IMR-90 (cell line): Measurements from ENCODE around the gene ATXN3. TPM values are rescaled to one million over a fixed set of nuclear protein-coding genes. Genes with fewer than 3 reads are reported as not detected.

Source experiments
- ATAC-seq: fragments of 200-7000 bp; cut with Tn5 transposase; 2 replicates; pipeline ENCODE4 v1.9.1; 2020; ENCODE audit warnings: low read depth, mild to moderate bottlenecking, moderate library complexity
- BruUV-seq: library from RNA; stranded (reverse); fragments of 400-500 nt; replicated peaks from 2 replicates; lab custom pipeline; 2021; lab: Mats Ljungman, UMichigan
- CTCF ChIA-PET: fragments of 300-600 bp; formaldehyde crosslinking; extraction: SDS; loops from one replicate; lab custom pipeline; 2021; ENCODE audit warnings: antibody characterized with exemption; lab: Yijun Ruan, JAX
- POLR2A ChIA-PET: fragments of 300-600 bp; sonication (Branson Sonifier 250); formaldehyde crosslinking; loops from one replicate; lab custom pipeline; 2022; ENCODE audit warnings: antibody characterized with exemption; ENCODE audit not compliant: unreplicated experiment; lab: Charles Lee
- DNase-seq: peaks from one replicate; pipeline ENCODE4 v3.0.0; 2013
- H2AFZ ChIP-seq: replicated peaks from 2 replicates; pipeline ENCODE3; 2013; ENCODE audit warnings: low read length, mild to moderate bottlenecking; ENCODE audit not compliant: poor library complexity
- H2AK5ac ChIP-seq: 2 replicates; pipeline ENCODE4 v1.6.1; 2013; ENCODE audit warnings: low read depth, low read length, inconsistent platforms
- H2AK9ac ChIP-seq: replicated peaks from 2 replicates; pipeline ENCODE3; 2013; ENCODE audit warnings: mild to moderate bottlenecking, low read depth, low read length, moderate library complexity; ENCODE audit not compliant: poor library complexity
- H2BK120ac ChIP-seq: 2 replicates; pipeline ENCODE4 v1.6.1; 2013; ENCODE audit warnings: low read depth, low read length, inconsistent platforms
- H2BK15ac ChIP-seq: 3 replicates; pipeline ENCODE4 v1.6.1; 2013; ENCODE audit warnings: low read depth, low read length, inconsistent platforms
- H2BK20ac ChIP-seq: 2 replicates; pipeline ENCODE4 v1.6.1; 2013; ENCODE audit warnings: low read depth, mild to moderate bottlenecking, inconsistent platforms, low read length, moderate library complexity
- H2BK5ac ChIP-seq: 2 replicates; pipeline ENCODE4 v1.6.1; 2013; ENCODE audit warnings: mild to moderate bottlenecking, low read depth, low read length, inconsistent platforms; ENCODE audit not compliant: poor library complexity, severe bottlenecking
- H3K14ac ChIP-seq: replicated peaks from 2 replicates; pipeline ENCODE4 v1.6.1; 2013; ENCODE audit warnings: low read depth, low read length, inconsistent platforms
- H3K18ac ChIP-seq: 2 replicates; pipeline ENCODE4 v1.6.1; 2013; ENCODE audit warnings: low read depth, low read length, control low read depth
- H3K23ac ChIP-seq: 2 replicates; pipeline ENCODE4 v1.6.1; 2013; ENCODE audit warnings: low read depth, low read length, inconsistent platforms
- H3K27ac ChIP-seq: 2 replicates; pipeline ENCODE4 v1.5.1; 2013; ENCODE audit warnings: mild to moderate bottlenecking, control low read depth, low read length; ENCODE audit not compliant: insufficient read depth
- H3K27me3 ChIP-seq: 2 replicates; pipeline ENCODE4 v1.6.1; 2013; ENCODE audit warnings: low read length; ENCODE audit not compliant: control insufficient read depth, insufficient read depth
- H3K36me3 ChIP-seq: 2 replicates; pipeline ENCODE4 v1.6.1; 2013; ENCODE audit warnings: low read length, mixed read lengths; ENCODE audit not compliant: control insufficient read depth, insufficient read depth
- H3K4ac ChIP-seq: 2 replicates; pipeline ENCODE4 v1.6.1; 2013; ENCODE audit warnings: low read depth, low read length, inconsistent platforms
- H3K4me1 ChIP-seq: 2 replicates; pipeline ENCODE4 v1.6.1; 2013; ENCODE audit warnings: low read length, mixed read lengths; ENCODE audit not compliant: control insufficient read depth, insufficient read depth
- H3K4me2 ChIP-seq: 2 replicates; pipeline ENCODE4 v1.6.1; 2013; ENCODE audit warnings: low read depth, mild to moderate bottlenecking, control low read depth, low read length, moderate library complexity
- H3K4me3 ChIP-seq: 2 replicates; pipeline ENCODE4 v1.5.1; 2013; ENCODE audit warnings: low read depth, mild to moderate bottlenecking, control low read depth, low read length, moderate library complexity; ENCODE audit not compliant: insufficient read depth
- H3K56ac ChIP-seq: 2 replicates; pipeline ENCODE4 v1.6.1; 2013; ENCODE audit warnings: low read length, inconsistent platforms; ENCODE audit not compliant: insufficient read depth; ENCODE audit errors: extremely low read depth
- H3K79me1 ChIP-seq, 2 experiments: 2 replicates each; pipeline ENCODE4 v1.6.1; 2013; ENCODE audit warnings: low read length in 2 of 2, inconsistent platforms in 1 of 2, low read depth in 1 of 2
- H3K9ac ChIP-seq: 2 replicates; pipeline ENCODE4 v1.6.1; 2013; ENCODE audit warnings: low read depth, low read length, control low read depth
- H3K9me1 ChIP-seq: 2 replicates; pipeline ENCODE4 v1.6.1; 2013; ENCODE audit warnings: low read length, inconsistent platforms; ENCODE audit not compliant: insufficient read depth
- H3K9me3 ChIP-seq: 2 replicates; pipeline ENCODE4 v1.6.1; 2013; ENCODE audit warnings: low read length; ENCODE audit not compliant: control insufficient read depth, insufficient read depth
- H4K20me1 ChIP-seq: 2 replicates; pipeline ENCODE4 v1.6.1; 2013; ENCODE audit warnings: low read length, inconsistent platforms; ENCODE audit not compliant: insufficient read depth
- H4K5ac ChIP-seq: 2 replicates; pipeline ENCODE4 v1.6.1; 2013; ENCODE audit warnings: mild to moderate bottlenecking, low read depth, low read length, control low read depth
- H4K8ac ChIP-seq, 2 experiments: 2 replicates each; pipeline ENCODE4 v1.6.1; 2013; ENCODE audit warnings: low read depth in 2 of 2, low read length in 2 of 2, control low read depth in 1 of 2, inconsistent platforms in 1 of 2
- H4K91ac ChIP-seq: 2 replicates; pipeline ENCODE4 v1.6.1; 2013; ENCODE audit warnings: low read depth, low read length, inconsistent platforms; ENCODE audit not compliant: insufficient read depth
- BHLHE40 ChIP-seq: fragments of 150-350 bp; IDR thresholded peaks from 2 replicates; pipeline ENCODE4 v1.6.1; 2016; ENCODE audit warnings: mild to moderate bottlenecking, low read depth, low read length
- ELK1 ChIP-seq: fragments of 150-350 bp; IDR thresholded peaks from 2 replicates; pipeline ENCODE4 v1.6.1; 2016; ENCODE audit warnings: low read depth, mild to moderate bottlenecking, low read length, moderate library complexity, borderline replicate concordance
- MAFK ChIP-seq: IDR thresholded peaks from 2 replicates; pipeline ENCODE4 v1.6.1; 2012; ENCODE audit warnings: low read depth, low read length, improper control_type of control experiment
- MXI1 ChIP-seq: IDR thresholded peaks from 2 replicates; pipeline ENCODE4 v1.6.1; 2012; ENCODE audit warnings: low read depth, mild to moderate bottlenecking, low read length, moderate library complexity, borderline replicate concordance
- RFX5 ChIP-seq: IDR thresholded peaks from 2 replicates; pipeline ENCODE4 v1.8.0; 2012; ENCODE audit warnings: low read depth, mild to moderate bottlenecking, low read length, moderate library complexity
- SMC3 ChIP-seq: fragments of 150-350 bp; IDR thresholded peaks from 2 replicates; pipeline ENCODE4 v1.6.1; 2016; ENCODE audit warnings: low read depth, mild to moderate bottlenecking, antibody characterized with exemption, low read length, moderate library complexity
- WGBS, 2 experiments: methylation state at CpG; one replicate each; pipeline versions ENCODE4 v1.1.5 to v1.1.7; 2013; ENCODE audit warnings: missing lambda C conversion rate in 2 of 2; ENCODE audit not compliant: insufficient read length in 1 of 2; ENCODE audit errors: extremely low coverage in 2 of 2; 5-methylcytosine and 5-hydroxymethylcytosine counted together
- dilution Hi-C: fragments of 300-500 bp; cut with HindIII; formaldehyde crosslinking; loops from one replicate; pipeline ENCODE4 v1.14.3; 2018; ENCODE audit warnings: low sequenced_read_pairs; ENCODE audit not compliant: unreplicated experiment
- in situ Hi-C: fragments of 300-500 bp; cut with MboI; formaldehyde crosslinking; loops from 3 replicates; pipeline ENCODE4 v1.14.3; 2019; ENCODE audit warnings: low sequenced_read_pairs, inconsistent platforms, mixed read lengths
- intact Hi-C: fragments of 100-400 bp; cut with micrococcal nuclease; formaldehyde crosslinking; loops from 2 replicates; pipeline ENCODE4 v1.10.0; 2022
- polyA plus RNA-seq, 3 experiments: library from polyadenylated mRNA; depleted of rRNA; stranded (reverse); fragments of >200 nt; gene quantifications; 2 replicates each; pipeline ENCODE4 v1.2.3, GENCODE V29; 2012; ENCODE audit warnings: low replicate concordance in 1 of 3
- total RNA-seq: library from RNA; depleted of rRNA; stranded (reverse); fragments of >200 nt; gene quantifications from 2 replicates; pipeline ENCODE4 v1.2.3, GENCODE V29; 2012

The ATXN3 gene
- total and polyA plus RNA-seq, 2 of the 4 experiments (the other 2 are of a cell fraction) = 9.0 to 13.9 TPM

- TF ChIP-seq RFX5 = no peak
These were observed 14.9 kb upstream of the ATXN3 start (continued) for GRCh38 chr14:92121207-92121669.

- no peak overlapping the region for H4K8ac ChIP-seq
- BruUV-seq = no TSS peak
- ChIA-PET POLR2A (interaction anchor here (0.6 kb wide), 1 partner anchor 7 kb away, joined by 4 read pairs; no protein-coding TSS in a partner anchor), CTCF (interaction anchor here (0.6 to 0.7 kb wide), 2 partner anchors 13 to 15 kb away, joined by 3 to 6 read pairs; no protein-coding TSS in a partner anchor)
- no peaks in the 10 kb centered on the region for H3K9me3 ChIP-seq
- H2BK120ac ChIP-seq = no peak overlapping the region
- H2AK9ac ChIP-seq = no peak overlapping the region
- no peak overlapping the region for H3K4ac ChIP-seq
- no peaks in the 10 kb centered on the region for H3K27me3 ChIP-seq
- H4K5ac ChIP-seq = no peak overlapping the region
- no peak overlapping the region for H2BK20ac ChIP-seq
- DNase-seq (no peak), ATAC-seq (no peak)
- no peaks in the 10 kb centered on the region for H4K20me1 ChIP-seq
- intact Hi-C loops = loop anchor here (10.0 kb wide), 1 partner anchor 165 kb away; the partner anchor contains the start of gene FBLN5
- peaks cover 3% of the 10 kb centered on the region; the same call in 1 of the 2 replicates for H3K4me1 ChIP-seq
- dilution Hi-C loops = no loop called here
- no peak overlapping the region for H3K56ac ChIP-seq
- H3K14ac ChIP-seq = no peak overlapping the region
- H3K9ac ChIP-seq = no peak overlapping the region
- in situ Hi-C loops = no loop called here
- TF ChIP-seq ELK1 (no peak), BHLHE40 (no peak), MXI1 (no peak), MAFK (no peak), SMC3 (no peak)
- H2BK5ac ChIP-seq = no peak overlapping the region
- H3K27ac ChIP-seq = no peak overlapping the region
- H4K91ac ChIP-seq = no peak overlapping the region
- H3K23ac ChIP-seq = no peak overlapping the region
- H3K36me3 ChIP-seq = no peaks in the 10 kb centered on the region
- no peak overlapping the region for H3K4me3 ChIP-seq
- no peak overlapping the region for H3K18ac ChIP-seq
- no peak overlapping the region for H3K4me2 ChIP-seq
- WGBS, 2 experiments = 73% methylated on average over 5 of the region's 5 CpGs; no CpG with 5 or more reads in 1 of the 2 experiments
- no peak overlapping the region for H2AK5ac ChIP-seq
- H2AFZ ChIP-seq = no peak overlapping the region
- H3K9me1 ChIP-seq = no peaks in the 10 kb centered on the region; the same call in 1 of the 2 replicates
- peaks cover 0 to 5% of the 10 kb centered on the region in 2 experiments; a peak in 2 of 4 replicates for H3K79me1 ChIP-seq
- no peak overlapping the region for H2BK15ac ChIP-seq
These were observed 3.1 kb upstream of the ATXN3 start for GRCh38 chr14:92109490-92109889.
